GM18858 (cell line): ENCODE results near the gene SYNC.
"Not testable (repeated sequence)": the region's sequence is repeated elsewhere in the genome, so short reads cannot be mapped to it uniquely, and the experiment has no call there.

Source experiments
- ATAC-seq: cut with Tn5 transposase; IDR thresholded peaks from one replicate; pipeline ENCODE4 v1.9.1; 2021; ENCODE audit not compliant: unreplicated experiment

The SYNC gene

GRCh38 chr1:32724678-32725614 lies 22.4 kb upstream of the SYNC start:
- no peak for ATAC-seq

GRCh38 chr1:32719681-32720275 lies 17.2 kb upstream of the SYNC start:
- ATAC-seq, result no peak

GRCh38 chr1:32718527-32718926 lies 16.0 kb upstream of the SYNC start:
- ATAC-seq, result no peak

- ATAC-seq, result no peak
Measured at GRCh38 chr1:32718036-32718435, 15.5 kb upstream of the SYNC start.

GRCh38 chr1:32717503-32717902 lies 14.9 kb upstream of the SYNC start:
- ATAC-seq, result no peak

GRCh38 chr1:32716312-32717148 lies 14.0 kb upstream of the SYNC start:
- no peak for ATAC-seq

- ATAC-seq, result no peak
Measured at GRCh38 chr1:32715901-32716311, 13.3 kb upstream of the SYNC start.

- no peak for ATAC-seq
Measured at GRCh38 chr1:32714277-32714676, 11.7 kb upstream of the SYNC start.

GRCh38 chr1:32713081-32713480 lies 10.5 kb upstream of the SYNC start:
- ATAC-seq, result no peak

GRCh38 chr1:32711221-32711620 lies 8.7 kb upstream of the SYNC start:
- not testable (repeated sequence) for ATAC-seq

GRCh38 chr1:32709476-32709875 lies 6.9 kb upstream of the SYNC start:
- ATAC-seq, result no peak

GRCh38 chr1:32709075-32709474 lies 6.5 kb upstream of the SYNC start:
- no peak for ATAC-seq

GRCh38 chr1:32706491-32706890 lies 3.9 kb upstream of the SYNC start:
- ATAC-seq, result no peak

- no peak for ATAC-seq
Measured at GRCh38 chr1:32705516-32705915, 2.9 kb upstream of the SYNC start.

- ATAC-seq, result no peak
Measured at GRCh38 chr1:32703479-32704291, 1.1 kb upstream of the SYNC start.

GRCh38 chr1:32701951-32702598 lies 495 bp downstream of the SYNC start:
- no peak for ATAC-seq

GRCh38 chr1:32701421-32701911 lies 1.1 kb downstream of the SYNC start:
- ATAC-seq, result no peak

- ATAC-seq, result not testable (repeated sequence)
Measured at GRCh38 chr1:32696996-32697395, 5.6 kb downstream of the SYNC start.

- no peak for ATAC-seq
Measured at GRCh38 chr1:32696041-32696440, 6.5 kb downstream of the SYNC start.
